Muscle layer of duodenum (tissue), 2 donors: ENCODE results near the gene ARID2.

ENCODE experiments used
- H3K27ac ChIP-seq: one replicate; pipeline ENCODE4 v1.7.0; 2013; ENCODE audit warnings: mild to moderate bottlenecking, low read length
- H3K27me3 ChIP-seq: one replicate; pipeline ENCODE4 v1.7.0; 2013; ENCODE audit warnings: low read depth, mild to moderate bottlenecking, control low read depth, low read length
- H3K36me3 ChIP-seq, 2 donors: one replicate each; pipeline ENCODE4 v1.7.0; 2013; ENCODE audit warnings: low read length in 2 of 2, control low read depth in 1 of 2, mild to moderate bottlenecking in 1 of 2; ENCODE audit not compliant: insufficient read depth in 2 of 2, control insufficient read depth in 1 of 2
- H3K4me1 ChIP-seq, 2 donors: one replicate each; pipeline ENCODE4 v1.7.0; 2013; ENCODE audit warnings: low read length in 2 of 2, mild to moderate bottlenecking in 2 of 2, control low read depth in 1 of 2, moderate library complexity in 1 of 2; ENCODE audit not compliant: insufficient read depth in 2 of 2, control insufficient read depth in 1 of 2
- H3K4me3 ChIP-seq, 2 donors: one replicate each; pipeline ENCODE4 v1.7.0; 2013; ENCODE audit warnings: low read length in 2 of 2, low read depth in 1 of 2, mild to moderate bottlenecking in 1 of 2
- H3K9me3 ChIP-seq, 2 donors: one replicate each; pipeline ENCODE4 v1.7.0; 2013; ENCODE audit warnings: low read length in 2 of 2, control low read depth in 1 of 2, mild to moderate bottlenecking in 1 of 2; ENCODE audit not compliant: control insufficient read depth in 1 of 2
- donor health status: healthy.

The ARID2 gene

GRCh38 chr12:45732936-45733335 lies 3.4 kb downstream of the ARID2 start:
- Histone ChIP-seq H3K36me3 (peaks cover 0 to 14% of the 10 kb centered on the region in 2 donors), H3K9me3 (no peaks in the 10 kb centered on the region), H3K27ac (peak overlapping the region; percentile 68), H3K4me1 (peaks cover 6 to 13% of the 10 kb centered on the region in 2 donors), H3K27me3 (no peaks in the 10 kb centered on the region), H3K4me3 (peak overlapping the region; percentile 39 to 89)

- H3K27me3 ChIP-seq: no peaks in the 10 kb centered on the region
- H3K27ac ChIP-seq: no peak overlapping the region
- H3K4me1 ChIP-seq: peaks cover 6 to 9% of the 10 kb centered on the region in 2 donors
- H3K9me3 ChIP-seq: peaks cover 0 to 2% of the 10 kb centered on the region in 2 donors
- peaks cover 0 to 11% of the 10 kb centered on the region in 2 donors for H3K36me3 ChIP-seq
- H3K4me3 ChIP-seq: no peak overlapping the region
These were observed 8.1 kb downstream of the ARID2 start for GRCh38 chr12:45737638-45738037.

- H3K4me3 ChIP-seq: peak overlapping the region in 1 of 2 donors; percentile 18
- peaks cover 0 to 3% of the 10 kb centered on the region in 2 donors for H3K9me3 ChIP-seq
- H3K27ac ChIP-seq: no peak overlapping the region
- no peaks in the 10 kb centered on the region for H3K27me3 ChIP-seq
- H3K4me1 ChIP-seq: no peaks in the 10 kb centered on the region
- peaks cover 0 to 1% of the 10 kb centered on the region in 2 donors for H3K36me3 ChIP-seq
These were observed 13.1 kb downstream of the ARID2 start for GRCh38 chr12:45742590-45742989.

- peaks cover 0 to 5% of the 10 kb centered on the region in 2 donors for H3K4me1 ChIP-seq
- no peak overlapping the region for H3K4me3 ChIP-seq
- peaks cover 0 to 3% of the 10 kb centered on the region in 2 donors for H3K9me3 ChIP-seq
- no peaks in the 10 kb centered on the region for H3K27me3 ChIP-seq
- no peak overlapping the region for H3K27ac ChIP-seq
- H3K36me3 ChIP-seq: no peaks in the 10 kb centered on the region
These were observed 13.7 kb downstream of the ARID2 start for GRCh38 chr12:45743247-45743646.

GRCh38 chr12:45745861-45746277 lies 16.4 kb downstream of the ARID2 start:
- H3K4me1 ChIP-seq: peaks cover 0 to 5% of the 10 kb centered on the region in 2 donors
- no peak overlapping the region for H3K27ac ChIP-seq

GRCh38 chr12:45756666-45757065 lies 27.2 kb downstream of the ARID2 start:
- Histone ChIP-seq H3K36me3 (no peaks in the 10 kb centered on the region), H3K4me3 (no peak overlapping the region), H3K27me3 (no peaks in the 10 kb centered on the region), H3K4me1 (peaks cover 0 to 17% of the 10 kb centered on the region in 2 donors), H3K27ac (no peak overlapping the region), H3K9me3 (no peaks in the 10 kb centered on the region)

More at GRCh38 chr12:45745861-45746277, 16.4 kb downstream of the ARID2 start:
- Histone ChIP-seq H3K9me3 (peaks cover 0 to 3% of the 10 kb centered on the region in 2 donors), H3K27me3 (no peaks in the 10 kb centered on the region), H3K4me3 (no peak overlapping the region), H3K36me3 (no peaks in the 10 kb centered on the region)

GRCh38 chr12:45757172-45757571 lies 27.7 kb downstream of the ARID2 start:
- no peaks in the 10 kb centered on the region for H3K27me3 ChIP-seq
- no peaks in the 10 kb centered on the region for H3K9me3 ChIP-seq
- H3K27ac ChIP-seq: peak overlapping the region; percentile 27
- peaks cover 0 to 18% of the 10 kb centered on the region in 2 donors for H3K4me1 ChIP-seq
- no peak overlapping the region for H3K4me3 ChIP-seq
- H3K36me3 ChIP-seq: no peaks in the 10 kb centered on the region

GRCh38 chr12:45760333-45760732 lies 30.8 kb downstream of the ARID2 start:
- no peak overlapping the region for H3K4me3 ChIP-seq
- no peak overlapping the region for H3K27ac ChIP-seq
- no peaks in the 10 kb centered on the region for H3K9me3 ChIP-seq
- no peaks in the 10 kb centered on the region for H3K36me3 ChIP-seq
- no peaks in the 10 kb centered on the region for H3K27me3 ChIP-seq
- peaks cover 4 to 17% of the 10 kb centered on the region in 2 donors for H3K4me1 ChIP-seq

GRCh38 chr12:45762185-45763110 lies 32.9 kb downstream of the ARID2 start:
- no peak overlapping the region for H3K4me3 ChIP-seq
- no peaks in the 10 kb centered on the region for H3K27me3 ChIP-seq
- peak overlapping the region; percentile 27 for H3K27ac ChIP-seq
- no peaks in the 10 kb centered on the region for H3K36me3 ChIP-seq
- H3K4me1 ChIP-seq: peaks cover 4 to 11% of the 10 kb centered on the region in 2 donors
- no peaks in the 10 kb centered on the region for H3K9me3 ChIP-seq

- Histone ChIP-seq H3K9me3 (no peaks in the 10 kb centered on the region), H3K4me1 (peaks cover 4 to 13% of the 10 kb centered on the region in 2 donors), H3K27ac (no peak overlapping the region), H3K36me3 (no peaks in the 10 kb centered on the region), H3K4me3 (no peak overlapping the region), H3K27me3 (no peaks in the 10 kb centered on the region)
These were observed 33.9 kb downstream of the ARID2 start for GRCh38 chr12:45763381-45763780.

GRCh38 chr12:45768194-45768593 lies 38.7 kb downstream of the ARID2 start:
- Histone ChIP-seq H3K36me3 (no peaks in the 10 kb centered on the region), H3K27me3 (no peaks in the 10 kb centered on the region), H3K4me1 (peaks cover 7 to 10% of the 10 kb centered on the region in 2 donors), H3K27ac (no peak overlapping the region), H3K4me3 (no peak overlapping the region), H3K9me3 (no peaks in the 10 kb centered on the region)
